IMR-90 (cell line): ENCODE data around the gene PRKAR1B. TPM values are rescaled to one million over a fixed set of nuclear protein-coding genes. Genes with fewer than 3 reads are reported as not detected.

ENCODE experiments used
- ATAC-seq: fragments of 200-7000 bp; cut with Tn5 transposase; 2 replicates; pipeline ENCODE4 v1.9.1; 2020; ENCODE audit warnings: low read depth, mild to moderate bottlenecking, moderate library complexity
- BruUV-seq: library from RNA; stranded (reverse); fragments of 400-500 nt; replicated peaks from 2 replicates; lab custom pipeline; 2021; lab: Mats Ljungman, UMichigan
- CTCF ChIA-PET: fragments of 300-600 bp; formaldehyde crosslinking; extraction: SDS; loops from one replicate; lab custom pipeline; 2021; ENCODE audit warnings: antibody characterized with exemption; lab: Yijun Ruan, JAX
- POLR2A ChIA-PET: fragments of 300-600 bp; sonication (Branson Sonifier 250); formaldehyde crosslinking; loops from one replicate; lab custom pipeline; 2022; ENCODE audit warnings: antibody characterized with exemption; ENCODE audit not compliant: unreplicated experiment; lab: Charles Lee
- DNase-seq: peaks from one replicate; pipeline ENCODE4 v3.0.0; 2013
- H2AFZ ChIP-seq: replicated peaks from 2 replicates; pipeline ENCODE3; 2013; ENCODE audit warnings: low read length, mild to moderate bottlenecking; ENCODE audit not compliant: poor library complexity
- H2AK5ac ChIP-seq: 2 replicates; pipeline ENCODE4 v1.6.1; 2013; ENCODE audit warnings: low read depth, low read length, inconsistent platforms
- H2AK9ac ChIP-seq: replicated peaks from 2 replicates; pipeline ENCODE3; 2013; ENCODE audit warnings: mild to moderate bottlenecking, low read depth, low read length, moderate library complexity; ENCODE audit not compliant: poor library complexity
- H2BK120ac ChIP-seq: 2 replicates; pipeline ENCODE4 v1.6.1; 2013; ENCODE audit warnings: low read depth, low read length, inconsistent platforms
- H2BK15ac ChIP-seq: 3 replicates; pipeline ENCODE4 v1.6.1; 2013; ENCODE audit warnings: low read depth, low read length, inconsistent platforms
- H2BK20ac ChIP-seq: 2 replicates; pipeline ENCODE4 v1.6.1; 2013; ENCODE audit warnings: low read depth, mild to moderate bottlenecking, inconsistent platforms, low read length, moderate library complexity
- H2BK5ac ChIP-seq: 2 replicates; pipeline ENCODE4 v1.6.1; 2013; ENCODE audit warnings: mild to moderate bottlenecking, low read depth, low read length, inconsistent platforms; ENCODE audit not compliant: poor library complexity, severe bottlenecking
- H3K14ac ChIP-seq: replicated peaks from 2 replicates; pipeline ENCODE4 v1.6.1; 2013; ENCODE audit warnings: low read depth, low read length, inconsistent platforms
- H3K18ac ChIP-seq: 2 replicates; pipeline ENCODE4 v1.6.1; 2013; ENCODE audit warnings: low read depth, low read length, control low read depth
- H3K23ac ChIP-seq: 2 replicates; pipeline ENCODE4 v1.6.1; 2013; ENCODE audit warnings: low read depth, low read length, inconsistent platforms
- H3K27ac ChIP-seq: 2 replicates; pipeline ENCODE4 v1.5.1; 2013; ENCODE audit warnings: mild to moderate bottlenecking, control low read depth, low read length; ENCODE audit not compliant: insufficient read depth
- H3K27me3 ChIP-seq: 2 replicates; pipeline ENCODE4 v1.6.1; 2013; ENCODE audit warnings: low read length; ENCODE audit not compliant: control insufficient read depth, insufficient read depth
- H3K36me3 ChIP-seq: 2 replicates; pipeline ENCODE4 v1.6.1; 2013; ENCODE audit warnings: low read length, mixed read lengths; ENCODE audit not compliant: control insufficient read depth, insufficient read depth
- H3K4ac ChIP-seq: 2 replicates; pipeline ENCODE4 v1.6.1; 2013; ENCODE audit warnings: low read depth, low read length, inconsistent platforms
- H3K4me1 ChIP-seq: 2 replicates; pipeline ENCODE4 v1.6.1; 2013; ENCODE audit warnings: low read length, mixed read lengths; ENCODE audit not compliant: control insufficient read depth, insufficient read depth
- H3K4me2 ChIP-seq: 2 replicates; pipeline ENCODE4 v1.6.1; 2013; ENCODE audit warnings: low read depth, mild to moderate bottlenecking, control low read depth, low read length, moderate library complexity
- H3K4me3 ChIP-seq: 2 replicates; pipeline ENCODE4 v1.5.1; 2013; ENCODE audit warnings: low read depth, mild to moderate bottlenecking, control low read depth, low read length, moderate library complexity; ENCODE audit not compliant: insufficient read depth
- H3K56ac ChIP-seq: 2 replicates; pipeline ENCODE4 v1.6.1; 2013; ENCODE audit warnings: low read length, inconsistent platforms; ENCODE audit not compliant: insufficient read depth; ENCODE audit errors: extremely low read depth
- H3K79me1 ChIP-seq, 2 experiments: 2 replicates each; pipeline ENCODE4 v1.6.1; 2013; ENCODE audit warnings: low read length in 2 of 2, inconsistent platforms in 1 of 2, low read depth in 1 of 2
- H3K9ac ChIP-seq: 2 replicates; pipeline ENCODE4 v1.6.1; 2013; ENCODE audit warnings: low read depth, low read length, control low read depth
- H3K9me1 ChIP-seq: 2 replicates; pipeline ENCODE4 v1.6.1; 2013; ENCODE audit warnings: low read length, inconsistent platforms; ENCODE audit not compliant: insufficient read depth
- H3K9me3 ChIP-seq: 2 replicates; pipeline ENCODE4 v1.6.1; 2013; ENCODE audit warnings: low read length; ENCODE audit not compliant: control insufficient read depth, insufficient read depth
- H4K20me1 ChIP-seq: 2 replicates; pipeline ENCODE4 v1.6.1; 2013; ENCODE audit warnings: low read length, inconsistent platforms; ENCODE audit not compliant: insufficient read depth
- H4K5ac ChIP-seq: 2 replicates; pipeline ENCODE4 v1.6.1; 2013; ENCODE audit warnings: mild to moderate bottlenecking, low read depth, low read length, control low read depth
- H4K8ac ChIP-seq, 2 experiments: 2 replicates each; pipeline ENCODE4 v1.6.1; 2013; ENCODE audit warnings: low read depth in 2 of 2, low read length in 2 of 2, control low read depth in 1 of 2, inconsistent platforms in 1 of 2
- H4K91ac ChIP-seq: 2 replicates; pipeline ENCODE4 v1.6.1; 2013; ENCODE audit warnings: low read depth, low read length, inconsistent platforms; ENCODE audit not compliant: insufficient read depth
- FOS ChIP-seq: fragments of 150-350 bp; IDR thresholded peaks from 2 replicates; pipeline ENCODE4 v1.6.1; 2016; ENCODE audit warnings: low read depth, low read length
- MAFK ChIP-seq: IDR thresholded peaks from 2 replicates; pipeline ENCODE4 v1.6.1; 2012; ENCODE audit warnings: low read depth, low read length, improper control_type of control experiment
- RCOR1 ChIP-seq: IDR thresholded peaks from 2 replicates; pipeline ENCODE4 v1.6.1; 2012; ENCODE audit warnings: mild to moderate bottlenecking, low read length, improper control_type of control experiment; ENCODE audit not compliant: insufficient replicate concordance
- RFX5 ChIP-seq: IDR thresholded peaks from 2 replicates; pipeline ENCODE4 v1.8.0; 2012; ENCODE audit warnings: low read depth, mild to moderate bottlenecking, low read length, moderate library complexity
- WGBS, 2 experiments: methylation state at CpG; one replicate each; pipeline versions ENCODE4 v1.1.5 to v1.1.7; 2013; ENCODE audit warnings: missing lambda C conversion rate in 2 of 2; ENCODE audit not compliant: insufficient read length in 1 of 2; ENCODE audit errors: extremely low coverage in 2 of 2; 5-methylcytosine and 5-hydroxymethylcytosine counted together
- dilution Hi-C: fragments of 300-500 bp; cut with HindIII; formaldehyde crosslinking; loops from one replicate; pipeline ENCODE4 v1.14.3; 2018; ENCODE audit warnings: low sequenced_read_pairs; ENCODE audit not compliant: unreplicated experiment
- in situ Hi-C: fragments of 300-500 bp; cut with MboI; formaldehyde crosslinking; loops from 3 replicates; pipeline ENCODE4 v1.14.3; 2019; ENCODE audit warnings: low sequenced_read_pairs, inconsistent platforms, mixed read lengths
- intact Hi-C: fragments of 100-400 bp; cut with micrococcal nuclease; formaldehyde crosslinking; loops from 2 replicates; pipeline ENCODE4 v1.10.0; 2022
- polyA plus RNA-seq, 3 experiments: library from polyadenylated mRNA; depleted of rRNA; stranded (reverse); fragments of >200 nt; gene quantifications; 2 replicates each; pipeline ENCODE4 v1.2.3, GENCODE V29; 2012; ENCODE audit warnings: low replicate concordance in 1 of 3
- total RNA-seq: library from RNA; depleted of rRNA; stranded (reverse); fragments of >200 nt; gene quantifications from 2 replicates; pipeline ENCODE4 v1.2.3, GENCODE V29; 2012
- TF ChIP-seq, protein P1 (sequence below): conservative IDR thresholded peaks from 2 replicates; pipeline ENCODE4 v1.5.1; 2012; ENCODE audit warnings: mild to moderate bottlenecking, low read depth, low read length, improper control_type of control experiment

The PRKAR1B gene
- total and polyA plus RNA-seq, 2 of the 4 experiments (the other 2 are of a cell fraction), result 15.2 to 20.2 TPM

DNA sequence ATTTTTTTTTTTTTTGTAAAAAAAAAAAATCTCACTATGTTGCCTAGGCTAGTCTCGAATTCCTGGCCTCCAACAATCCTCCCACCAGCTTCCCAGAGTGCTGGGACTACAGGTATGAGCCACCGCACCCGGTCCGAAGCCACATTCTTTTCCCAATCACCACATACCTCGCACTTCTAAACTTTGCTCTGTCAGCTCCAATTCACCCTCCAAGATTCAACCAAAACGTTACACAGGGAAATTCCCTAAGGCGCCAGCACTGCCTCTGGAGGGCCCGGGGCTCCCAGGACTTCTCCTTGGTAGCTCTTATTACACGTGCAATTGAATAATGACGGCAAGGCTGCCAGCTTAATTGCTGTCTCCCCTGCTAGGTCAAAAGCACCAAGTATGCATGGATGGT, 10.9 kb downstream of the PRKAR1B start:
- Histone ChIP-seq H4K91ac (no peak overlapping the region), H2BK120ac (no peak overlapping the region), H3K4me2 (no peak overlapping the region), H2AFZ (no peak overlapping the region), H3K27me3 (peaks cover 4% of the 10 kb centered on the region; the same call in 1 of the 2 replicates), H3K79me1 (no peaks in the 10 kb centered on the region), H3K56ac (no peak overlapping the region), H2AK5ac (no peak overlapping the region), H3K18ac (no peak overlapping the region), H3K36me3 (no peaks in the 10 kb centered on the region), H3K4ac (no peak overlapping the region), H3K9me3 (0 out of 2 replicates have a peak, but pooled peaks cover 4% of the 10 kb centered on the region), H2BK20ac (no peak overlapping the region), H3K9me1 (no peaks in the 10 kb centered on the region), H3K9ac (no peak overlapping the region), H3K4me1 (peaks cover 3% of the 10 kb centered on the region; the same call in 1 of the 2 replicates), H4K5ac (no peak overlapping the region), H3K27ac (no peak overlapping the region), H4K20me1 (peaks cover 5% of the 10 kb centered on the region; the same call in 1 of the 2 replicates), H2AK9ac (no peak overlapping the region), H2BK15ac (no peak overlapping the region), H3K4me3 (no peak overlapping the region), H2BK5ac (no peak overlapping the region), H4K8ac (no peak overlapping the region), H3K14ac (no peak overlapping the region), H3K23ac (no peak overlapping the region)
- ATAC-seq (no peak), DNase-seq (no peak)
- ChIA-PET CTCF (no interaction called here), POLR2A (no interaction called here)
- dilution Hi-C loops (no loop called here), in situ Hi-C loops (no loop called here), intact Hi-C loops (no loop called here)
- no TSS peak for BruUV-seq
- WGBS, 2 experiments, result 87 to 100% methylated on average over 1 to 5 of the region's 10 CpGs
- no peak for TF ChIP-seq RCOR1
- TF ChIP-seq, protein P1, sequence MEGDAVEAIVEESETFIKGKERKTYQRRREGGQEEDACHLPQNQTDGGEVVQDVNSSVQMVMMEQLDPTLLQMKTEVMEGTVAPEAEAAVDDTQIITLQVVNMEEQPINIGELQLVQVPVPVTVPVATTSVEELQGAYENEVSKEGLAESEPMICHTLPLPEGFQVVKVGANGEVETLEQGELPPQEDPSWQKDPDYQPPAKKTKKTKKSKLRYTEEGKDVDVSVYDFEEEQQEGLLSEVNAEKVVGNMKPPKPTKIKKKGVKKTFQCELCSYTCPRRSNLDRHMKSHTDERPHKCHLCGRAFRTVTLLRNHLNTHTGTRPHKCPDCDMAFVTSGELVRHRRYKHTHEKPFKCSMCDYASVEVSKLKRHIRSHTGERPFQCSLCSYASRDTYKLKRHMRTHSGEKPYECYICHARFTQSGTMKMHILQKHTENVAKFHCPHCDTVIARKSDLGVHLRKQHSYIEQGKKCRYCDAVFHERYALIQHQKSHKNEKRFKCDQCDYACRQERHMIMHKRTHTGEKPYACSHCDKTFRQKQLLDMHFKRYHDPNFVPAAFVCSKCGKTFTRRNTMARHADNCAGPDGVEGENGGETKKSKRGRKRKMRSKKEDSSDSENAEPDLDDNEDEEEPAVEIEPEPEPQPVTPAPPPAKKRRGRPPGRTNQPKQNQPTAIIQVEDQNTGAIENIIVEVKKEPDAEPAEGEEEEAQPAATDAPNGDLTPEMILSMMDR, result no peak
- TF ChIP-seq FOS, result no peak
- no peak for TF ChIP-seq MAFK
- no peak for TF ChIP-seq RFX5
